NCI-H82 treated with DMSO at 0.1 percent for 48 hours (cell line): Measurements from ENCODE around the gene PDE8A.
A peak's percentile ranks its signal among the peaks of the same experiment; 100 is the strongest.
"Not testable (repeated sequence)": the region's sequence is repeated elsewhere in the genome, so short reads cannot be mapped to it uniquely, and the experiment has no call there.

ENCODE experiments used
- DNase-seq: peaks from one replicate; lab custom pipeline; 2025; ENCODE audit not compliant: unreplicated experiment; lab: John Stamatoyannopoulos, UW

The PDE8A gene

GRCh38 chr15:85157344-85157743, 175.7 kb downstream of the PDE8A start:
- no peak for DNase-seq

GRCh38 chr15:85162237-85162636, 180.6 kb downstream of the PDE8A start:
- no peak for DNase-seq

GRCh38 chr15:85164841-85165466, 183.3 kb downstream of the PDE8A start:
- DNase-seq: no peak

GRCh38 chr15:85167568-85167967, 185.9 kb downstream of the PDE8A start:
- no peak for DNase-seq

GRCh38 chr15:85168642-85169173, 187.1 kb downstream of the PDE8A start:
- DNase-seq: peak; percentile 16

GRCh38 chr15:85171736-85172135, 190.1 kb downstream of the PDE8A start:
- DNase-seq: no peak

GRCh38 chr15:85172846-85173490, 191.3 kb downstream of the PDE8A start:
- DNase-seq: peak; percentile 6

GRCh38 chr15:85173630-85174029, 192.0 kb downstream of the PDE8A start:
- not testable (repeated sequence) for DNase-seq

GRCh38 chr15:85174521-85174920, 192.9 kb downstream of the PDE8A start:
- DNase-seq: no peak

GRCh38 chr15:85177042-85177515, 195.4 kb downstream of the PDE8A start:
- DNase-seq: peak; percentile 83

GRCh38 chr15:85178308-85178707, 196.7 kb downstream of the PDE8A start:
- no peak for DNase-seq

- no peak for DNase-seq
These were observed 198.0 kb downstream of the PDE8A start for GRCh38 chr15:85179700-85180099.

- not testable (repeated sequence) for DNase-seq
These were observed 203.7 kb downstream of the PDE8A start for GRCh38 chr15:85185350-85185749.

- DNase-seq: not testable (repeated sequence)
These were observed 206.5 kb downstream of the PDE8A start for GRCh38 chr15:85188171-85188577.
